ENCODE results near the gene EFHC2.
"Not testable (repeated sequence)": the region's sequence is repeated elsewhere in the genome, so short reads cannot be mapped to it uniquely, and the experiment has no call there.

The EFHC2 gene

DNA sequence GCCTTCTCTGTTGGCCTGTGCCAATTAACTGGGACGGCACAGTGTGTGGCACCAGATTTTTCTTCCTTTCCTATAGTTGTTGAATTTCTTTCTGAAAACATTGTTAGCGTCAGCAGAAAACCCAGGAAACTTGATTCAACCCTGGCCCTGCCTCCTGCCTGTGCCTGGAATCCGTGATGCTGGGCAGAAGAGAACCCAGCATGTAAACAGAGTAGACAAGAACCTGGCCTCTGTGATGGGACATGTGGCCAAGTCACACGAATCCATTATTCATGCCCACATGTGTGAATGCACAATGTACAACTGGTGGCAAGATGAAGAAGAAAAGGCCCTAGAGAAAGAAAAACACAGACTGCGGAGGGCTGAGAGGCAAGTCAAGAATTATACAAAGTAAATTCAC lies 111.4 kb downstream of the EFHC2 start:
- no peaks in the 10 kb centered on the region for H3K9me3 ChIP-seq (ENCODE audit: control insufficient read depth, low read length)
- no peak overlapping the region for H3K9ac ChIP-seq (ENCODE audit: low read length)
- H3K27me3 ChIP-seq (replicated peaks; ENCODE audit: control insufficient read depth, insufficient read depth, low read length): peaks cover 4% of the 10 kb centered on the region
- H3K36me3 ChIP-seq (ENCODE audit: control insufficient read depth, insufficient read depth, low read length, severe bottlenecking): no peaks in the 10 kb centered on the region
- DNase-seq (ENCODE audit: low read depth): no peak
- no peak overlapping the region for H3K4me3 ChIP-seq (ENCODE audit: low read length)
- H3K4me1 ChIP-seq (ENCODE audit: control insufficient read depth, insufficient read depth, low read length): no peaks in the 10 kb centered on the region

- no peak for DNase-seq (ENCODE audit: low read depth)
- Histone ChIP-seq H3K4me3 (ENCODE audit: low read length) (no peak overlapping the region), H3K4me1 (ENCODE audit: control insufficient read depth, insufficient read depth, low read length) (no peaks in the 10 kb centered on the region), H3K27me3 (replicated peaks; ENCODE audit: control insufficient read depth, insufficient read depth, low read length) (peaks cover 9% of the 10 kb centered on the region), H3K9ac (ENCODE audit: low read length) (no peak overlapping the region), H3K9me3 (ENCODE audit: control insufficient read depth, low read length) (no peaks in the 10 kb centered on the region), H3K36me3 (ENCODE audit: control insufficient read depth, insufficient read depth, low read length, severe bottlenecking) (no peaks in the 10 kb centered on the region)
Observed at GRCh38 chrX:44228621-44229020, 114.9 kb downstream of the EFHC2 start.

GRCh38 chrX:44227991-44228390 lies 115.5 kb downstream of the EFHC2 start:
- no peaks in the 10 kb centered on the region for H3K4me1 ChIP-seq (ENCODE audit: control insufficient read depth, insufficient read depth, low read length)
- H3K27me3 ChIP-seq (replicated peaks; ENCODE audit: control insufficient read depth, insufficient read depth, low read length): peaks cover 9% of the 10 kb centered on the region
- H3K4me3 ChIP-seq (ENCODE audit: low read length): no peak overlapping the region
- no peak for DNase-seq (ENCODE audit: low read depth)
- H3K9me3 ChIP-seq (ENCODE audit: control insufficient read depth, low read length): no peaks in the 10 kb centered on the region
- no peaks in the 10 kb centered on the region for H3K36me3 ChIP-seq (ENCODE audit: control insufficient read depth, insufficient read depth, low read length, severe bottlenecking)
- H3K9ac ChIP-seq (ENCODE audit: low read length): no peak overlapping the region

GRCh38 chrX:44225667-44226066 lies 117.8 kb downstream of the EFHC2 start:
- no peak overlapping the region for H3K4me3 ChIP-seq (ENCODE audit: low read length)
- H3K4me1 ChIP-seq (ENCODE audit: control insufficient read depth, insufficient read depth, low read length): no peaks in the 10 kb centered on the region
- peaks cover 5% of the 10 kb centered on the region for H3K27me3 ChIP-seq (replicated peaks; ENCODE audit: control insufficient read depth, insufficient read depth, low read length)
- H3K9ac ChIP-seq (ENCODE audit: low read length): no peak overlapping the region
- H3K36me3 ChIP-seq (ENCODE audit: control insufficient read depth, insufficient read depth, low read length, severe bottlenecking): no peaks in the 10 kb centered on the region
- H3K9me3 ChIP-seq (ENCODE audit: control insufficient read depth, low read length): no peaks in the 10 kb centered on the region
- DNase-seq (ENCODE audit: low read depth): no peak

DNA sequence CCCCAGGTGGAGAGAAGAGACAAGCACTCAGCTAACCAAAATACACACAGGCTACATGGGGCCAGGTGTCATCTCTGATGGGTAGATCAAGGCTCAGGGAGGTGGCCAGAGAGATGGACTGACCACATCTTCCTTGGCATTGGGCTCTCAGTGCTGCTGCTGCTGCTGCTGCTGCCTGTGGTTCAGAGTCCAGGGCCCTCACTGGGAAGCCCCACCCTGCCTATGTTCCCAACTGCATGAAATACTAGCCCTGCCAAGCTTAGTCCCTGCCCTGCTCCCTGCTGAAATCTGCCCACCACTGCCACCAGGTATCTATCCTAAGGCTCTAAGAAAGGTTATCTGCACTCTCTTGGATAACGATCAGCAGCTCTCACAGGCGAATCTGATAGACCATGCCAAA lies 118.7 kb downstream of the EFHC2 start:
- peaks cover 5% of the 10 kb centered on the region for H3K27me3 ChIP-seq (replicated peaks; ENCODE audit: control insufficient read depth, insufficient read depth, low read length)
- no peaks in the 10 kb centered on the region for H3K4me1 ChIP-seq (ENCODE audit: control insufficient read depth, insufficient read depth, low read length)
- no peak for DNase-seq (ENCODE audit: low read depth)
- H3K36me3 ChIP-seq (ENCODE audit: control insufficient read depth, insufficient read depth, low read length, severe bottlenecking): no peaks in the 10 kb centered on the region
- no peak overlapping the region for H3K9ac ChIP-seq (ENCODE audit: low read length)
- no peaks in the 10 kb centered on the region for H3K9me3 ChIP-seq (ENCODE audit: control insufficient read depth, low read length)
- no peak overlapping the region for H3K4me3 ChIP-seq (ENCODE audit: low read length)

- peak; percentile 15 for DNase-seq (ENCODE audit: low read depth)
Observed at GRCh38 chrX:44223150-44223549, 120.3 kb downstream of the EFHC2 start.

GRCh38 chrX:44218465-44218864 lies 125.0 kb downstream of the EFHC2 start:
- H3K9ac ChIP-seq (ENCODE audit: low read length): no peak overlapping the region
- no peaks in the 10 kb centered on the region for H3K9me3 ChIP-seq (ENCODE audit: control insufficient read depth, low read length)
- H3K4me1 ChIP-seq (ENCODE audit: control insufficient read depth, insufficient read depth, low read length): no peaks in the 10 kb centered on the region
- H3K36me3 ChIP-seq (ENCODE audit: control insufficient read depth, insufficient read depth, low read length, severe bottlenecking): no peaks in the 10 kb centered on the region
- no peaks in the 10 kb centered on the region for H3K27me3 ChIP-seq (replicated peaks; ENCODE audit: control insufficient read depth, insufficient read depth, low read length)
- no peak overlapping the region for H3K4me3 ChIP-seq (ENCODE audit: low read length)
- DNase-seq (ENCODE audit: low read depth): no peak

More at GRCh38 chrX:44223150-44223549, 120.3 kb downstream of the EFHC2 start:
- Histone ChIP-seq H3K27me3 (replicated peaks; ENCODE audit: control insufficient read depth, insufficient read depth, low read length) (peaks cover 5% of the 10 kb centered on the region), H3K4me1 (ENCODE audit: control insufficient read depth, insufficient read depth, low read length) (no peaks in the 10 kb centered on the region), H3K4me3 (ENCODE audit: low read length) (no peak overlapping the region), H3K9me3 (ENCODE audit: control insufficient read depth, low read length) (no peaks in the 10 kb centered on the region), H3K36me3 (ENCODE audit: control insufficient read depth, insufficient read depth, low read length, severe bottlenecking) (no peaks in the 10 kb centered on the region), H3K9ac (ENCODE audit: low read length) (no peak overlapping the region)

DNA sequence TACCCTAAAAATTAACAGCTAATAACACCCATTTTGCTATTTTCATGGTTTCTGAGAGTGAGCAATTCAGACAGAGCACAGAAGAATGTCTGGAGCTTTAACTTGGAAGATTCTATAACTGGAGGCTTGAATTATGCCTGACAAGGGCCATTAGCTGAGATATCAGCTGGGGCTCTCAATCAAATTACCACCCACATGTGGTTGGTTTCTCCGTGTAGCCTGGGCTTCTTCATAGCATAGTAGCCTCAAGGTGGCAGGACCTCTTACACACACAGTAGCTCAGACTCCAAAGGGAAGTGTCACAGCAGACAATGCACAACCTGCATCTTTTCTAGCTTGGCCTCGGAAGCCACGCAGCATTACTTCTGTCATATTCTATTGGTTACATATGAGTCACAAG lies 127.3 kb downstream of the EFHC2 start:
- no peak for DNase-seq (ENCODE audit: low read depth)
- H3K4me3 ChIP-seq (ENCODE audit: low read length): no peak overlapping the region
- no peaks in the 10 kb centered on the region for H3K4me1 ChIP-seq (ENCODE audit: control insufficient read depth, insufficient read depth, low read length)
- no peaks in the 10 kb centered on the region for H3K36me3 ChIP-seq (ENCODE audit: control insufficient read depth, insufficient read depth, low read length, severe bottlenecking)
- H3K9me3 ChIP-seq (ENCODE audit: control insufficient read depth, low read length): no peaks in the 10 kb centered on the region
- no peak overlapping the region for H3K9ac ChIP-seq (ENCODE audit: low read length)
- H3K27me3 ChIP-seq (replicated peaks; ENCODE audit: control insufficient read depth, insufficient read depth, low read length): peaks cover 3% of the 10 kb centered on the region

- no peaks in the 10 kb centered on the region for H3K27me3 ChIP-seq (replicated peaks; ENCODE audit: control insufficient read depth, insufficient read depth, low read length)
- no peak for DNase-seq (ENCODE audit: low read depth)
- no peaks in the 10 kb centered on the region for H3K4me1 ChIP-seq (ENCODE audit: control insufficient read depth, insufficient read depth, low read length)
- no peak overlapping the region for H3K4me3 ChIP-seq (ENCODE audit: low read length)
- no peaks in the 10 kb centered on the region for H3K36me3 ChIP-seq (ENCODE audit: control insufficient read depth, insufficient read depth, low read length, severe bottlenecking)
- peaks cover 18% of the 10 kb centered on the region for H3K9me3 ChIP-seq (ENCODE audit: control insufficient read depth, low read length)
- no peak overlapping the region for H3K9ac ChIP-seq (ENCODE audit: low read length)
Observed at GRCh38 chrX:44203791-44204190, 139.7 kb downstream of the EFHC2 start.

DNA sequence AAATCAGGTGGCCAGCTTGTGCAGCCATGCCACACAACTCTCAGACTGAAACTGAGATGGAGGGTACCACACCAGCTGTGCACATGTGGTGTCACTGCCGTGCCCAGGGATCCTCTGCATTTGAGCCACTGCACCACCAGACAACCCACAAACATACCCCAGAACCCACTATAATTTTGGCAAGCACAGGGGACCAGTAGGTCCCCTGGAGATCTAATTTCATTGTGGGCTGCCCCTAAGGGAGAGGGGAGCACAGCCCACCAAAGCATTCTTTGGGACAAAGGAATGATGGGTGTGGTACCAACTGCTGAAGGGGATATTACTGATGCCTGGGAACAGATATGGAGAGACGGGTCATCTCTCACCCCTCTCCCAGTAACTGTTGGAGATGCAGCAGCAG lies 140.9 kb downstream of the EFHC2 start:
- Histone ChIP-seq H3K4me3 (ENCODE audit: low read length) (no peak overlapping the region), H3K9ac (ENCODE audit: low read length) (no peak overlapping the region), H3K4me1 (ENCODE audit: control insufficient read depth, insufficient read depth, low read length) (no peaks in the 10 kb centered on the region), H3K36me3 (ENCODE audit: control insufficient read depth, insufficient read depth, low read length, severe bottlenecking) (no peaks in the 10 kb centered on the region), H3K27me3 (replicated peaks; ENCODE audit: control insufficient read depth, insufficient read depth, low read length) (no peaks in the 10 kb centered on the region), H3K9me3 (ENCODE audit: control insufficient read depth, low read length) (peaks cover 18% of the 10 kb centered on the region)
- no peak for DNase-seq (ENCODE audit: low read depth)

DNA sequence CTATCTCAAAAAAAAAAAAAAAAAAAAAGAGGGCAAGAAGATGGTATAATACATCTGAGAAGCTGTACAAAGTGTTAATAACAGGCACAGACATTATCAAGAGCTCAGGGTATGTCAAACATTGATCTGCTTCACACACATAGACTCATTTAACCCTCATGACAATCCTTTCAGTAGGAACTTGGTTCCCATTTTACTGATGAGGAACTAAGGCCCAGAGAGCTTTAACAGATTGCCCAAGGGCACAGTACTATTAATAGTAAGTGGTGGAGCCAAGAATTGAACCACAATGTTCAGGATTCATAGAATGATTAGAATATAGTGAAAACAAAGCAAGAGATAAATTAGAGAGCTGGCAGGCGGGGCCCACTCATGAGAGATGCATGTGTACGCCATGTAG lies 154.4 kb downstream of the EFHC2 start:
- Histone ChIP-seq H3K4me1 (ENCODE audit: control insufficient read depth, insufficient read depth, low read length) (no peaks in the 10 kb centered on the region), H3K9ac (ENCODE audit: low read length) (no peak overlapping the region), H3K4me3 (ENCODE audit: low read length) (no peak overlapping the region), H3K9me3 (ENCODE audit: control insufficient read depth, low read length) (no peaks in the 10 kb centered on the region), H3K36me3 (ENCODE audit: control insufficient read depth, insufficient read depth, low read length, severe bottlenecking) (no peaks in the 10 kb centered on the region), H3K27me3 (replicated peaks; ENCODE audit: control insufficient read depth, insufficient read depth, low read length) (peaks cover 6% of the 10 kb centered on the region)
- no peak for DNase-seq (ENCODE audit: low read depth)

GRCh38 chrX:44187915-44188314 lies 155.6 kb downstream of the EFHC2 start:
- H3K4me3 ChIP-seq (ENCODE audit: low read length); DNase-seq (ENCODE audit: low read depth); H3K36me3 ChIP-seq (ENCODE audit: control insufficient read depth, insufficient read depth, low read length, severe bottlenecking); H3K9me3 ChIP-seq (ENCODE audit: control insufficient read depth, low read length); H3K9ac ChIP-seq (ENCODE audit: low read length); H3K27me3 ChIP-seq (replicated peaks; ENCODE audit: control insufficient read depth, insufficient read depth, low read length); H3K4me1 ChIP-seq (ENCODE audit: control insufficient read depth, insufficient read depth, low read length): not testable (repeated sequence)
